SHP77 (cell line): ENCODE measurements around the gene PDZRN4.
A peak's percentile ranks its signal among the peaks of the same experiment; 100 is the strongest.
"Not testable (repeated sequence)": the region's sequence is repeated elsewhere in the genome, so short reads cannot be mapped to it uniquely, and the experiment has no call there.

Experiments
- DNase-seq, 2 experiments: peaks; one replicate each; lab custom pipeline; 2025; lab: John Stamatoyannopoulos, UW

Gene PDZRN4

DNA sequence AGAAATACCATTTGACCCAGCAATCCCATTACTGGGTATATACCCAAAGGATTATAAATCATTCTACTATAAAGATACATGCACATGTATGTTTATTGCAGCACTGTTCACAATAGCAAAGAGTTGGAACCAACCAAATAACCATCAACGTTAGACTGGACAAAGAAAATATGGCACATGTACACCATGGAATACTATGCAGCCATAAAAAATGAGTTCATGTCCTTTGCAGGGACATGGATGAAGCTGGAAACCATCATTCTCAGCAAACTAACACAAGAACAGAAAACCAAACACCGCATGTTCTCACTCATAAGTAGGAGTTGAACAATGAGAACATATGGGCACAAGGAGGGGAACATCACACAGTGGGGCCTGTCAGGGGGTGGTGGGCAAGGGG is 97.3 kb downstream of the PDZRN4 start:
- DNase-seq, result not testable (repeated sequence)

DNA sequence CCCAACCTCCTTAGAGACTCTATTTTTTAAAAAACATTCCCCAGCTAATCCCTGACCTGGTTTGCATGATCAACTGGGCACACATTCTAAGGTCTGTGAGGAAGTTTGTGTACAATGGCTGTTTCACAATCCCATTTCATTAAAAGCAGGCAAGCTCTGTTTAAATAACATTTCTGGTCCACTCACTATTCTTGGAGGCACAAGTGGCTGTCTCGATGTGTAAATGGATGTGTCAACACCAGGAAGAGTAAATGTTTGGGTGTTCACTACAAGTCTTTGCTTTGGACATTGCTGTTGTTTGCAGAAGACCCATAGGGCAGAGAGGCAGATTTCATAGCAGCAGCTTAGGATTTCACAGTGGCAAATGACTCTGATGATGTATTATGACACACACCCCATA is 98.3 kb downstream of the PDZRN4 start:
- DNase-seq, result peak; percentile 68 to 69

DNA sequence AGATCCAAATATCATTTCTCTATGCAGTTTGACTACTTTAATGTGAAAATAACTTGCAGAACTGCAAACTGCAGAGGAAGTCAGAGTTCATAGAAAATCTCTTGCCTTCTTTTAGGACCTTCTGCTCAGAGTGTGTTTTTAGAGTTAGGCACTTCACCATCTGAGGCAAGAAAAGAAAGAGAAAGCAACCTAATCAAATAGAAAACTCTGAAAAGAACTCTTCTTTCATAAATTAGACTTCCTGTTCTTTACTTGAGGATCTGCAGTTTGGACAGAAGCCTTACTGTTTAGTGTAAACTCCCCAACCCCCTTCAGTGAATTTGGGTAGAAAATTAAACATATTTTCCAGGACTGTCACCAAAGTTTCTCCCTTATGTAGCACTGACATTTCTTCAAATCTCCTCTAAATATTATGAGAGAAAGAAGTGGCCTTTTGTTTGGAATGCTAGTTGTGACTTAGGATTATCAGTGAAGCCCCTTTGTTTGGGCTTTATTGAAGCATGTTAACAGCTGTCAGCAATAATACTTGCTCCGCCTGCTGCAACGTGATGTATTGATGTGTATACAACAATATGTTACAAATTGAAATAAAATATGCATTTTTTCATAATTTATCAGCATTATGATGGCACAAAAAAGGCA is 99.5 kb downstream of the PDZRN4 start:
- no peak for DNase-seq

DNA sequence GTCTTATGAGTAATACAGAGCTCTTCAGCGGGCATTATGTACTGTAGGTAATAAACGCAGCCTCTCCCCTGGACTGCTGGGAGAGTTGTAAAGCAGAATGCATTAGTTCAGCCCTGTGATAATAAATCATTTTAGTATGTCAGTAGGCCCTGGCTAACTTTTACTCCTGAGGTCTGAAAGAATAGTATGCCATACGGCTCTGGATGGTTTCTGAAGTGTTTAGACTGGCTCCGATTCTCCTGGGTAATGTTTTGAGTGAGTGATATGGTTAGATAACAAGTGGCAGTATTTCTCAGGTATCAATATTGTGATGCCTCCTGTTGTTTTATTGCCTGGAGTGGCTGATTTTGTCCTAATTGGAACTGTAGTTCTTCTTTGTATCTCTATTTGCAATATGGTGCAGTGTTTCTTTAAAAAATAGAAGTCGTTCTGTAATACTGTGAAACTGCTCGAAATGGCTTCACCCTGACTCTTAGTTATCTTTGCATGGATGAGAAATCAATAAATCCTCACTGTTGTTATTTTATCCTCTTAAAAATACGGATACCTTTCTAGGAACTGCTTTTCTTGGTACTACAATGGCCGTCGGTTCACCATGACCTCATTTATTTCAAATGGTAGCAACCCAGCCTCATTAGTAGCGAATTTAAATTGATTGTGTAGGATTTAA is 100.2 kb downstream of the PDZRN4 start:
- peak; percentile 5 to 22 for DNase-seq

DNA sequence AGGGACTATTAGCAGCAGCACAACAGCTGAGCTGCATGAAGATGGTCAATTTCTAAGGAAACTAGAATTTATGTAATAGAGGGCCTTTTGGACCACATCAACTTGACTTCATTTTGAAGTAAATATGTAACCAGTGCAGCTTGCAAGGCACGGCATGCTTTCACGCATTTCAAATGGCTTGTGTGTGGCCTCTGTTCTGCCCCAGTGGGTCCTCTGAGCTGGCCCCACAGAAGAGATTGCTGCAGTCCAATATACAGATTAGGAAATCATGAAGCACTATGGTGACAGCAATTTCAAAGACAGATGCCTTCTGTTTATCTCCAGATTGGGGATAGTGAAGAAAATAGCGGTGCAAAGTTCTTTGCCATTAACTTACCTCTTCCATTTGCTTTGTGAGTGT is 101.4 kb downstream of the PDZRN4 start:
- DNase-seq, result no peak

DNA sequence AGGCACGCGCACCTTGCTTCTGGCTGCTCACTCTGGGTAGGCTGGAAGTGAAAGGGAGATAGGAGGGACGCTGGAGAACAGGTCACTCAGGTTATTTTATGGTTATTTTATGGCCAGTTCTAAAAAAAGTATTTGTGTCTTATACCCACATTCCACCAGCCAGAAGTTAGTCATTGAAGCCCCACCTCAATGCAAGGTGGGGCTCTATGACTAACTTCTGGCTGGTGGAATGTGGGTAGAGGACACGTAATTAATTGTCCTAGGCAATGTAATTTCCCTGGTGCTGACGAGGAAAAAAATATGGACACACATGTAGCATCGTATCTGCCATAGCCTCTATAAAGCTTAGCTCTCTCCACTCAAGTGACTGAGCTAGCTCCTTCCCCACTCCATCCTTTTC is 104.9 kb downstream of the PDZRN4 start:
- DNase-seq, result no peak

DNA sequence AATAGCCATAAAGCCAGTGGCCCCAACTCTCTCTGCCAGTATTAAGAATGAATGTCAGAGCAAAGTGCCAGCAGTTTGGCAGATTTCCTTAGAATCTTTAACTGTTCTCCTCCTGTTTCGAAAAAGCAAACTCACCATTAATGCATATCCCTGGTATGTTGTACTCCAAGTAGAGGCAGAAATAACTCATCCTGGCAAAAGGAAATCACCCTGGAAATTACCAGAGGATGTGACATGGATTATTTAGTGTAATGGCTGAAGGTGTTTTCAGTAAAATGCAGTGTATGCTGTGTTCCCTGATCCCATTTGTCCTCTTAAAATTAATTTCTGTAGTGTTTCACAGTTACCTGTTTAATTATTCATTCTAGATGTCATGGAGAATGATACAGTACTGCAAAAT is 105.3 kb downstream of the PDZRN4 start:
- DNase-seq, result no peak

DNA sequence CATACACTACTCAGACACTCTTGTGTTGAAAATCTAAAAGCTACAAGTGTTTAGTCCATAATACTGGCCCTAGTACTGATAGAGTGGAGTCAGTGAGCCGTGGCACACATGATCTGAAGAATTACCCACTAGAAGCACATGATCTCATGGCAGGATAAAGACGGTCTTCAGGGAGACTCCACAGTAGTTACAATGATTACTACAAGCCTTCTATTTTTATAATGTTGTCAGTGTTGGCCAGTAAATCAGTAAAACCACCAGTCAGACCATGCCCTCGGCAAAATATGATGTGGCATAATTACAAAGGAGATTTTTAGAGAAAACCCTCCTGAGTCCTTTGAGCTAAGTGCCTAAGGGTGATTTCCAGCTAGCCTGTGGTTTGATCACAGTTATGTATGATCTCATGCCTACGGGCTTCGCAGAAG is 114.9 kb downstream of the PDZRN4 start:
- DNase-seq, result no peak

DNA sequence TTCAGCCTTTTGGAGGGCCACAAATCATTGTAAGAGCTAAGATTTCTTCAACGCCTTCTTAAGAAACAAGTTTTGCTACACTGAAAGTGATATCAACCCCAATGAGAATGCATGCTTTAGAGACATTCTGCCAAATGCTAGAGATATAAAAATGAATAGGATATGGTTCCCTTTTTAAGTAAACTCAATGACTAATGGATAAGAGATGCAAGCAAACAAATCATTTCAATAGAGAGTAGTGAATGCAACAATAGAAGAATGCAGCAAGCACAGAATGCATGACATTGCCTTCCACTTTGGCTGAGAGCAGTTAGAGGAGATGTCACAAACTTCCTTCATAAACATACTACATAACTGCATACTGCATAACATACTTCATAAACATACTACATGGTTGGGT is 116.4 kb downstream of the PDZRN4 start:
- DNase-seq, result no peak

DNA sequence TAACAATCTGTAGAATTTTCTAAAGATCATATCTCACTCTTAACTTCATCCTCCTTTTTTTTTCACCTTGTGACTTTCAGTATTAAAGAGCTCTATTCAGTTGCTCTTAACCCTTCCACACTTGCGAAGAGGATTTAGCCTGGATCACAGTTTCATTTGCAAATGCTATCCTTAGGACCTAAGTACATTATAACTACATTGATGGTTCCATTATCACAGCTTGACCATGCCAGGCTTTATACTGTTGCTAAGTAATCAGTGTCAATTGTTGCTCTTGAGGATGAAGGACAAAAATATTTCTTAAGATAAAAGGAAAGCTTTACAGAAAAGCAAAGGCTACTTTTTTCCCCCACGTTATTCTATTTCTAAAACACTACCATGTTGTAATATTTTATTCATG is 122.2 kb downstream of the PDZRN4 start:
- no peak for DNase-seq

DNA sequence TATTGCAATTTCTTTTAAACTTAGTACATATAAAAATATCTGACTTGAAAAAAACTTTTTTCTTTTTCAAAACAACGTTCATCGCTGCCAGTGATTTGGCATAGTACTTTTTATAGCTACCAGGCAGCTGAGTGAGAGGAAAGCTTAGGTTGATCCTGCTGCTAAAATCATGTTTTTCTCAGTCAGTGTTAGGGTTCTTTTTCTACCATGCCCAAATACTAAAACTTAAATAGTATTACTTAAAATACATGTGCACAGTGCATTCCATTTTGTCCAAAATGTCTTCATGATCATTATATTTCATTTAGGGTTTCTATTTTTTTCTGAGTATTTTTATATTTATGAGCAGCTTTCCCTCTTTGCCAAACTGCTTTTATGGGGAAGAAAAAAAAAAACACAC is 123.8 kb downstream of the PDZRN4 start:
- no peak for DNase-seq

DNA sequence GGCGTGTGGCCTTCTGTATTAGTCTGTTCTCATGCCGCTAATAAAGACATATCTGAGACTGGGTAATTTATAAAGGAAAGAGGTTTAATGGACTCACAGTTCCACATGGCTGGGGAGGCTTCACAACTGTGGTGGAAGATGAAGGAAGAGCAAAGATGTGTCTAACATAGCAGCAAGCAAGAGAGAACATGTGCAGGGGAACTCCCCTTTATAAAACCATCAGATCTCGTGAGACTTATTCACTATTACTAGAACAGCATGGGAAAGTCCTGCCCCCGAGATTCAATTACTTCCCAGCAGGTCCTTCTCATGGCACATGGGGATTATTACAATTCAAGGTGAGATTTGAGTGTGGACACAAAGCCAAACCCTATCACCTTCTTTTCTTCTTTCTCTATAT is 124.3 kb downstream of the PDZRN4 start:
- DNase-seq, result not testable (repeated sequence)

DNA sequence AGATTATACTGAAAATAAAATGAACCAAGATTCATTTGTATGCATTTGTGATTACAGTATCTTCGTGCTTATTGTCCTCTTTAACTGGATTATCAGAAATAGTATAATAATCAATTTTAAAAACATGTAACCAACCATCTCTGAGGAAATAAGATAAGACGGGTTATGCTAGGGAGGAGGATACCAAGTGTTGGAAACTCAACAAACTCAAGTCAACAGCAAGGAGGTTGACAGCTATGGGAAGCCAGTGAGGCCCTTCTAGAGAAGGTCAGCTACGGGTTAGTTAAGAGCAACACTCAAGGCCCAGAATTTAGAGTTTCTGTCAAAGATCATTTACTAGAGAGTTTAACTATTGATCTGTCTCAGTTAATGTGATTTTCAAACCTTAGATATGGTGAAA is 137.2 kb downstream of the PDZRN4 start:
- no peak for DNase-seq

DNA sequence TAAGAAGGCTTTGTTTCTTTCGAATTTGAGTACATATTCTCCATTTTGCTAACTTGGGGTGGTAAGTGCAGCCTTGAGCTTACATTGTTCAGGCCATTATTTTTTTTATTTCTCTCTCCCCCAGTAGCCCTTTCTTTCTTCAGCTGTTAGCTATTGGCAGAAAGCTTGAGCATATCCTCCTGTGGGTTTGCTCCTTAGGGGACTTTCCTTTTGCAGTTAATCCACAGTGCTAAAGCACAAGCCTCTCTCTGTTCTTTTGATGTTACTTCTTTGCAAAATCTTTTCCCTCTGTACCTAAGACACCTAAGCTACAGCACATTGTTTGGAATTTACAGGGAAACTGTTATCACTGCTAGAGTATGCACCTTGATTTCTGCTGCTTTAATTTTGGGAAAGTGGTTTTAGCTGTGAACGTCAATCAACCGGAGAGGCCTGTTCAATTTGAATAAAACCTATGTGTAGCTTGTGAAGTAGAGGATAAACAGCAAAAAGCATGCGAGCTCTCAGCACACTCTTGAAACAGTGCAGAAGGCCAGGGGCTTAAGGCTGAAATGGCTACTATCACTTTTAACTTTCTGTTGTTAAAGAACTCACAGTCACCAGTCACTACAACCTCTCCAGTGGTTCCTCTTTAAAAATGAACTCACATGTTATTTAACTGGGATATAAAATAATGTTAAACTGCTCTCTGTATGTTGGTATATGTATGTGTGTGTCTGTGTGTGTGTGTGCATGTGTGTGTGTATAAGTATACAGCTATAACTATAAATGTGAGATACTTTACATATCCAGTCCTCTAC is 139.2 kb downstream of the PDZRN4 start:
- DNase-seq, result no peak

DNA sequence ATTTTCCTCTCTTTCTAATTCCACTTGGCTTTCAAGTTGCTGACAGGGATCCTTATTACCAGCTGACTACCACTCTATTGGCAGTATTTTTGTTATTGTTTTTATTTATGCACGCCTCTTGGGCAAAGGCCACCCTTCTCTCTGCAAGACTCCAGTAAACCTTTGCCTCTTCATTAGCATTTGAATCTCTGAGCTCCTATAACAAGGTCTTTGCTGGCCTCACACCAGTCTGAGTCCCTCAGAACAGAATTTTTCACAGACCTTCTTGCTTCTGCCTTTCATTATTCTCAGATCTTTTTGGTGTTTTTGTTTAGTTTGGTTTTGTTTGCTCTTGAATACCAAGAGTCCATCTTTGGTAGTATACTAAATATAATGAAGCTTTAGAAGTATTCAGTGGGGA is 145.9 kb downstream of the PDZRN4 start:
- DNase-seq, result no peak

DNA sequence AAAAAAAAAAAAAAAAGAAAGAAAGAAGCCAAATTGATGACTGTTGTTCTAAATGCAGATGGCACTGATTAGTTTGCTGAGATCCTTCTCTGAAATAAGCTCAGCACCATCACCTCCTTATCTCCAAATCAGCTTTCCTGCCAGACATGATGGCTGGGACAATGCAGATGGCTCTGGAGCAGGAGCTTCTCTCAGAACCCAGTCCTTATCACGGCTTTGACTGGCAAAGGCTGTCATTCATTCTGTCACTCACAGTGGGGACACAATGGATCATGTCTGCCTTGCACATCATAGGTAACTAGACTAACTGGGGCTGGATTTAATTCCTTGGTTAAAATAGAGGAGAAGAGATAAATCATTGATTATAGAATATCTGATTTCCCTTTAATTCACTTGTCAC is 146.3 kb downstream of the PDZRN4 start:
- DNase-seq, result no peak

DNA sequence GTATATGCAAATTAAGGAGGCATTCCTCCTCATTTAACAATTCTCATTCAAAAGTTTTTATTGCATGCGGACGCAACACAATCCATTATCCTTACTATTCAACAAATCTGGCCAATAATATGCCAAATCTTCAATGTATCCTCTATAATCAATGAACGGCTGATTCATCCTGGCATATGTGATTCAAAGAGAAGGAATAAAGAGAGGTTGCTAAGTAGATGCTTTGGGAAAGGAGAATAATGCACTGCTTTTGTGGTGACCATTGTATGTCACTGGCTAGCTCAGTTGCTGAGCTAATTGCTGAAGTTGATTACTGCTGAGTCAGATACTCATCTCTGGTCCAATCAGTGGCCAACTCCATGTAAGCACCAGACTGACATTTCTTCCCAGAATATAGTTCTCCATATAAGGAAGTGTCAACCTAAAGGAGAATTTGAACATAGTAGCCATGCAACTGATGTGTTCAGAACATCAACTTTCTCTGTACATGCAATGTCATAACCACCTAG is 148.0 kb downstream of the PDZRN4 start:
- DNase-seq, result no peak

DNA sequence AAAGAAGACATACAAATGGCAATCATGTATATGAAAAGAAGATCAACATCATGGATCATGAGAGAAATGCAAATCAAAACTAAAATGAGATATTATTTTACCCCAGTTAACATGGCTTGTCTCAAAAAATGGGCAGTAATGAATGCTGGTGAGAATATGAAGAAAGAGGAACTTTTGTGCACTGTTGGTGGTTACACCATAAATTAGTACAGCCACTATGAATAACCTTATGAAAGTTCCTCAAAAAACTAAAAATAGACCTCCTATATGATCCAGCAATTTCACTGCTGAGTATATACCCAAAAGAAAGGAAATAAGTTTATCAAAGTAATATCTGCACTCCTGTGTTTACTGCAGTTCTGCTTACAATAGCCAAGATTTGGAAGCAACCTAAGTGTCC is 151.7 kb downstream of the PDZRN4 start:
- no peak for DNase-seq

DNA sequence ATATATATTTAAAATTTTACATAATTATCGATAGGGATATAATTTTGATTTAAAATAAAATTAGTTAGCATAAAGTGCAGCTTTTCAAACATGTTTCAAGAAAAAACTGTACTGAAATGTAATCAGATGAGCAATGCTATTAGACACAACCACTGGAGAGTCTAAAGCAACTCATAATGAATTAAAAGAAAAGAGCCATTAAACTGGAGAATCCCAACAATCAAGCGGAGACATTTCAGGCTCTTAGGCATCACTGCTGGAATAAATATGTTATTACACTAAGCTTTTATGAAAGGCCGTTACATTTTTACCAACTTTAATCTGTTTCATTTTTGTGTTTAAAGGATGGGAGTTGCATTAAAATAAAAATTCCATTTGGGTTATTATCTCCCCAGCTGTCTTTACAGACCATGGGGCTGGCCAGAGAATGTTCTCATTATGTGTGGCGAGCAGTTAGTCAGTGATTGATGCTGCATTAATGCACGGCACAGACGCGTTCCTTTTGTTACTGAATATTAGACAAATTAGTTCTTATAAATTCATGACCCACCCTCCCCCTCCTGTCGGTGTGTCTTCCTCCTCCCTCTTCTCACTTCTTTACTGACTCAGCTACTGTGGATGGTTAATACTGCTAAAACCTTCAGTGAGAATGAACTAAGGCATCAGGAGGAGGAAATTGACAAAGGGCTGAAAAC is 156.8 kb downstream of the PDZRN4 start:
- DNase-seq, result no peak

DNA sequence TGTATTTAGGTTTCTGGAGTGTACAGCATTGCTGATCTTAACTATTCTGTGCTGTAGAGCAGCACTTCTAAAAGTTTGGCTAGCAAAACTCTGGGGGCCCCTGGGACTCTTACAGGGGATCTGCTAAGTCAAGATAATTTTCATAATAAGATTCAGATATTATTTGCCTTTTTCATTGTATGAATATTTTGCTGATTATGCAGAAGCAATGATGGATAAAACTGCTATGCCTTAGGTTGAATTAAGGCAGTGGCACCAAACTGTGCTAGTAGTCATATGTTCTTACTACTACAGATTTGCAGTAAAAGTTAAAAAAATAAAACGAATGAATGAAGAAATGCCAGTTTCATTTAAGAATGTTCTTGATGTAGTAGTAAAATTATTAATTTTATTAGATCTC is 160.1 kb downstream of the PDZRN4 start:
- DNase-seq, result no peak

DNA sequence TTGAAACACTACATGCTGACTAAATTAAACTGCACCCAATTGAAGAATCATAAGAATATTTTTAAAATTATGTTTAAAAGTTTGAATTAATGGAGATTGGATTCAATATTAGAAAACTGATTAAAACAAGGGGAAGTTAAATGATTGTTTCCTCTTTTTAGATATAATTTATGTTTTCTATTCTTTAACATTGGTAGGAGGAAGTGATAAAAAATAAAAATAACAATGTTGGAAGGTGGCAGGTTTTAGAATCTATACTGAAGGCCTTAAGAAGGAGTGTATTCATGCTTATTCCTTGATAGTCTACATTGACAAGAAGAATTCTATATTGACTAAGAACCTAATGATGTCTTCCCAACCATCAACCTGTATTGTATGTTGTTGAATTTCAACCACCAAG is 168.1 kb downstream of the PDZRN4 start:
- no peak for DNase-seq

DNA sequence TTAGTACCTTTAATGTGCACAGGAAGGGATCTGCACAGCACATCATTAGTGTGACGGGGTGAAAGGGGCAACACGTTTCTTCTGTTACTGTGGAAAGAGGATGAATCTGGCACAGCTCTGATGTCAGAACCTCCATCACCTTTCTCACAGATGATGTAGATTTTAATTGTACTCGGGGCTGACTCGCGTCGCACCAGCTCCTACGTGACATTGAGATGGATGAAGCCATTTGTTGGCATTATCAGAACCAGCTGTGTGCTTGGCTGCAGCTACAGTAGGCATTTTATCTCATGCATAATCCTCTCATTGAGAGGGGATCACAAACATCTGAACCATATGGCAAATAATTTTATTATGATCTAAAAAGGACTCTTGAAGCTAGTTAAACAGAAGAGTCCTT is 173.6 kb downstream of the PDZRN4 start:
- DNase-seq, result peak in 1 of 2 experiments; percentile 6
